Measurements from ENCODE around the gene NME2.

Gene NME2

DNA sequence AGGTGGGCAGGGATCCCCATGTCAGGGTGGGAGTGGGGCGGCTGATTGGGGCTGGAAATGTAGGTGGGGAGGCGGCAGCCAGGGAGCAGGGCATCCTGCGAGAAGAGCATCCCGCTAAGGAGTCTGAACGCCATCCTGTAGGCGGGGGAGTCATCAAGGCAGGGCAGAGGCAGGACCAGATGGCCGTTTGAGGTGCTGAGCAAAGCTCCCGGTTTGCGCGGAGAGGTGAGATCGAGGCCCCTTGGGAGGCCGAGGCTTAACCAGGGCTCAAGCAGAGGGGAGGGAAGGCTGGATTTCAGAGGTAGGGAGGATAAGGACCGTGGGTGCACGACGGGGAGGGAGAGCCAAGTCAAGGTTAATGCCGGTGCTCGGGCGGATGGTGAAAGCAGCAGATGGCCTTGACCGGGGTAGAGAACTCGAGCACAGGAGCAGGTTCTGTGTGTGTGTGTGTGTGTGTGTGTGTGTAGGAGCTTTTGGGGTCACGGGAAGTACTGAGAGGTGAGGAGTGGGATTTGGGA lies 472 bp upstream of the NME2 start (continued):
- TF ChIP-seq, protein P1, sequence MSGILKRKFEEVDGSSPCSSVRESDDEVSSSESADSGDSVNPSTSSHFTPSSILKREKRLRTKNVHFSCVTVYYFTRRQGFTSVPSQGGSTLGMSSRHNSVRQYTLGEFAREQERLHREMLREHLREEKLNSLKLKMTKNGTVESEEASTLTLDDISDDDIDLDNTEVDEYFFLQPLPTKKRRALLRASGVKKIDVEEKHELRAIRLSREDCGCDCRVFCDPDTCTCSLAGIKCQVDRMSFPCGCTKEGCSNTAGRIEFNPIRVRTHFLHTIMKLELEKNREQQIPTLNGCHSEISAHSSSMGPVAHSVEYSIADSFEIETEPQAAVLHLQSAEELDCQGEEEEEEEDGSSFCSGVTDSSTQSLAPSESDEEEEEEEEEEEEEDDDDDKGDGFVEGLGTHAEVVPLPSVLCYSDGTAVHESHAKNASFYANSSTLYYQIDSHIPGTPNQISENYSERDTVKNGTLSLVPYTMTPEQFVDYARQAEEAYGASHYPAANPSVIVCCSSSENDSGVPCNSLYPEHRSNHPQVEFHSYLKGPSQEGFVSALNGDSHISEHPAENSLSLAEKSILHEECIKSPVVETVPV (CRISPR knock-in tag; IDR thresholded peaks at IDR 0.05) = no peak
- TF ChIP-seq, protein P2, sequence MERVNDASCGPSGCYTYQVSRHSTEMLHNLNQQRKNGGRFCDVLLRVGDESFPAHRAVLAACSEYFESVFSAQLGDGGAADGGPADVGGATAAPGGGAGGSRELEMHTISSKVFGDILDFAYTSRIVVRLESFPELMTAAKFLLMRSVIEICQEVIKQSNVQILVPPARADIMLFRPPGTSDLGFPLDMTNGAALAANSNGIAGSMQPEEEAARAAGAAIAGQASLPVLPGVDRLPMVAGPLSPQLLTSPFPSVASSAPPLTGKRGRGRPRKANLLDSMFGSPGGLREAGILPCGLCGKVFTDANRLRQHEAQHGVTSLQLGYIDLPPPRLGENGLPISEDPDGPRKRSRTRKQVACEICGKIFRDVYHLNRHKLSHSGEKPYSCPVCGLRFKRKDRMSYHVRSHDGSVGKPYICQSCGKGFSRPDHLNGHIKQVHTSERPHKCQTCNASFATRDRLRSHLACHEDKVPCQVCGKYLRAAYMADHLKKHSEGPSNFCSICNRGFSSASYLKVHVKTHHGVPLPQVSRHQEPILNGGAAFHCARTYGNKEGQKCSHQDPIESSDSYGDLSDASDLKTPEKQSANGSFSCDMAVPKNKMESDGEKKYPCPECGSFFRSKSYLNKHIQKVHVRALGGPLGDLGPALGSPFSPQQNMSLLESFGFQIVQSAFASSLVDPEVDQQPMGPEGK (CRISPR knock-in tag; IDR thresholded peaks at IDR 0.05; ENCODE audit: borderline replicate concordance) = no peak
- TF ChIP-seq ZNF8 (CRISPR knock-in tag; IDR thresholded peaks at IDR 0.05) = no peak

DNA sequence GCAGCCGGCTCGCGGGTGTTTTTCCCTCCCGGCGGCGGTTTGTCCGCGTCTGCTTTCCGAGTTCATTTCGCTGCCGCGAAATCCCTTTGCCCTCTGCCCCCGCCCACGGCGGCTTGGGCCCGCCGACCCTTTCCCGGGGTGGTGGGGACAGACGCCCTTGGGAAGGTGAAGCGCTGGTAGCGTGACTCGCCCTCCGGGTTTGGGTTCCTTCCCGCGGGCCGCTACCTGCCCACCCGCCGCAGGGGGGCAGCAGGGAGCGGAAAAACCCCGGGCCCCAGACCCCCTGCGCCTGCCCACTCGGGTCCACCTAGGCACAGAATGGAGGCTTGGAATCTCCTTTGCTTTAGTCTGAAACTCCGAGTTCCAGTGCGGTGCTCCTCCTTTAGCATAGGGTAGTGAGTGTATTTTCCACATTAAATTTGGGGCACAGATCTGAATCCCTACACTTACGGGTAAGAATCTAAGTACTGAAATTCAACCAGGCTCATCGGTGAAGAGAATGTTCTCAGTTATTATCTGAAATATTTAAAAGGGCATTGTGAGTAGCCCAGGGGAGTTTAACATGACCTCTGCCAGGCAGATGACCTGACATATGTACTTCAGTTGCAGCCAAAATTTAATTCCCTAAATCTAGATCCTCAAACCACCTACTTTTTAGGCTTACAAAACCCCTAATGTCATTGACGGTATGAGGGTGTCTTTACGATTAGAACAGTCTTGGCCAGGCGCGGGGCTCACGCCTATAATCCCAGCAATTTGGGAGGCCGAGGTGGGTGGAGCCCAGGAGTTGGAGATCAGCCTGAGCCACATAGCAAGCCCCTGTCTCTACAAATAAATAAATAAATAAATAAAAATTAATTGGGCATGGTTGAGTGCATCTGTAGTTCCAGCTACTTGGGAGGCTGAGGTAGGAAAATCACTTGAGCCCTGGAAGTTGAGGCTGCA lies 1.0 kb downstream of the NME2 start:
- no peak for TF ChIP-seq ZNF565 (CRISPR knock-in tag; conservative IDR thresholded peaks at IDR 0.05; ENCODE audit: low read depth)
- no peak for TF ChIP-seq RARB (CRISPR knock-in tag; IDR thresholded peaks at IDR 0.05)
- TF ChIP-seq BACH2 (CRISPR knock-in tag; IDR thresholded peaks at IDR 0.05; ENCODE audit: borderline replicate concordance) = no peak
- no peak for TF ChIP-seq TOX (CRISPR knock-in tag; IDR thresholded peaks at IDR 0.05; ENCODE audit: borderline replicate concordance)
- TF ChIP-seq ZC3H10 (CRISPR knock-in tag; IDR thresholded peaks at IDR 0.05) = no peak
- no peak for TF ChIP-seq ZFP3 (CRISPR knock-in tag; IDR thresholded peaks at IDR 0.05)
- TF ChIP-seq, protein P3, sequence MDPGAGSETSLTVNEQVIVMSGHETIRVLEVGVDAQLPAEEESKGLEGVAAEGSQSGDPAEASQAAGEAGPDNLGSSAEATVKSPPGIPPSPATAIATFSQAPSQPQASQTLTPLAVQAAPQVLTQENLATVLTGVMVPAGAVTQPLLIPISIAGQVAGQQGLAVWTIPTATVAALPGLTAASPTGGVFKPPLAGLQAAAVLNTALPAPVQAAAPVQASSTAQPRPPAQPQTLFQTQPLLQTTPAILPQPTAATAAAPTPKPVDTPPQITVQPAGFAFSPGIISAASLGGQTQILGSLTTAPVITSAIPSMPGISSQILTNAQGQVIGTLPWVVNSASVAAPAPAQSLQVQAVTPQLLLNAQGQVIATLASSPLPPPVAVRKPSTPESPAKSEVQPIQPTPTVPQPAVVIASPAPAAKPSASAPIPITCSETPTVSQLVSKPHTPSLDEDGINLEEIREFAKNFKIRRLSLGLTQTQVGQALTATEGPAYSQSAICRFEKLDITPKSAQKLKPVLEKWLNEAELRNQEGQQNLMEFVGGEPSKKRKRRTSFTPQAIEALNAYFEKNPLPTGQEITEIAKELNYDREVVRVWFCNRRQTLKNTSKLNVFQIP (CRISPR knock-in tag; IDR thresholded peaks at IDR 0.05; ENCODE audit: borderline replicate concordance, low read depth) = no peak
- TF ChIP-seq, protein P1 (CRISPR knock-in tag; IDR thresholded peaks at IDR 0.05) = no peak
- TF ChIP-seq ZNF70 (CRISPR knock-in tag; IDR thresholded peaks at IDR 0.05) = no peak
- TF ChIP-seq ARNTL (CRISPR knock-in tag; IDR thresholded peaks at IDR 0.05; ENCODE audit: borderline replicate concordance, low read depth) = no peak
- no peak for TF ChIP-seq ZNF8 (CRISPR knock-in tag; IDR thresholded peaks at IDR 0.05)
- TF ChIP-seq SNAI2 (CRISPR knock-in tag; IDR thresholded peaks at IDR 0.05) = no peak
- TF ChIP-seq PPARA (CRISPR knock-in tag; IDR thresholded peaks at IDR 0.05; ENCODE audit: borderline replicate concordance) = no peak
- no peak for TF ChIP-seq ZFP30 (CRISPR knock-in tag; IDR thresholded peaks at IDR 0.05)
- TF ChIP-seq, protein P4, sequence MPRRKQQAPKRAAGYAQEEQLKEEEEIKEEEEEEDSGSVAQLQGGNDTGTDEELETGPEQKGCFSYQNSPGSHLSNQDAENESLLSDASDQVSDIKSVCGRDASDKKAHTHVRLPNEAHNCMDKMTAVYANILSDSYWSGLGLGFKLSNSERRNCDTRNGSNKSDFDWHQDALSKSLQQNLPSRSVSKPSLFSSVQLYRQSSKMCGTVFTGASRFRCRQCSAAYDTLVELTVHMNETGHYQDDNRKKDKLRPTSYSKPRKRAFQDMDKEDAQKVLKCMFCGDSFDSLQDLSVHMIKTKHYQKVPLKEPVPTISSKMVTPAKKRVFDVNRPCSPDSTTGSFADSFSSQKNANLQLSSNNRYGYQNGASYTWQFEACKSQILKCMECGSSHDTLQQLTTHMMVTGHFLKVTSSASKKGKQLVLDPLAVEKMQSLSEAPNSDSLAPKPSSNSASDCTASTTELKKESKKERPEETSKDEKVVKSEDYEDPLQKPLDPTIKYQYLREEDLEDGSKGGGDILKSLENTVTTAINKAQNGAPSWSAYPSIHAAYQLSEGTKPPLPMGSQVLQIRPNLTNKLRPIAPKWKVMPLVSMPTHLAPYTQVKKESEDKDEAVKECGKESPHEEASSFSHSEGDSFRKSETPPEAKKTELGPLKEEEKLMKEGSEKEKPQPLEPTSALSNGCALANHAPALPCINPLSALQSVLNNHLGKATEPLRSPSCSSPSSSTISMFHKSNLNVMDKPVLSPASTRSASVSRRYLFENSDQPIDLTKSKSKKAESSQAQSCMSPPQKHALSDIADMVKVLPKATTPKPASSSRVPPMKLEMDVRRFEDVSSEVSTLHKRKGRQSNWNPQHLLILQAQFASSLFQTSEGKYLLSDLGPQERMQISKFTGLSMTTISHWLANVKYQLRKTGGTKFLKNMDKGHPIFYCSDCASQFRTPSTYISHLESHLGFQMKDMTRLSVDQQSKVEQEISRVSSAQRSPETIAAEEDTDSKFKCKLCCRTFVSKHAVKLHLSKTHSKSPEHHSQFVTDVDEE (CRISPR knock-in tag; IDR thresholded peaks at IDR 0.05) = no peak
- ATAC-seq = peak; percentile 62

DNA sequence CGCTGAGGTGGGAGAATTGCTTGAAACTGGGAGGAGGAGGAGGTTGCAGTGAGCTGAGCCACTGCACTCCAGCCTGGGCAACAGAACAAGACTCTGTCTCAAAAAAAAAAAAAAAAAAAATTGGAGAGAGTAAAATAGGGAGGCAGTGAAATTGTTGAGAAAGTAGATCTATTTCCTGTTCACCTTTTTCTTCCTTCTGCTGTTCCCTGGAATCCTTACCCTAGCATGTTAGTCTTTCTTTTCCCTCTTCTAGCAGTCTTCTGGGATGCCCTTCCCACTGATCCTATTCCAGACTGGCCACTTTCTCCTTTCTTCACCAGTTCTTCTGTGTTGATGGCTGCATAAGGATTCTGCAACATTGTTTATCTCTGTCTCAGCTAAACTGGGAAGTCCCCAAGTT lies 3.1 kb downstream of the NME2 start:
- ATAC-seq = no peak
- TF ChIP-seq, protein P2 (CRISPR knock-in tag; IDR thresholded peaks at IDR 0.05; ENCODE audit: borderline replicate concordance) = no peak
- TF ChIP-seq ARNTL (CRISPR knock-in tag; IDR thresholded peaks at IDR 0.05; ENCODE audit: borderline replicate concordance, low read depth) (no peak), TCF4 (CRISPR knock-in tag; IDR thresholded peaks at IDR 0.05; ENCODE audit: borderline replicate concordance) (no peak), ZFP3 (CRISPR knock-in tag; IDR thresholded peaks at IDR 0.05) (no peak), TOX (CRISPR knock-in tag; IDR thresholded peaks at IDR 0.05; ENCODE audit: borderline replicate concordance) (no peak), SNAI2 (CRISPR knock-in tag; IDR thresholded peaks at IDR 0.05) (no peak), RARB (CRISPR knock-in tag; IDR thresholded peaks at IDR 0.05) (no peak), CSDC2 (CRISPR knock-in tag; IDR thresholded peaks at IDR 0.05) (no peak), ZNF565 (CRISPR knock-in tag; conservative IDR thresholded peaks at IDR 0.05; ENCODE audit: low read depth) (no peak)
- TF ChIP-seq, protein P4 (CRISPR knock-in tag; IDR thresholded peaks at IDR 0.05) = no peak
- TF ChIP-seq, protein P3 (CRISPR knock-in tag; IDR thresholded peaks at IDR 0.05; ENCODE audit: borderline replicate concordance, low read depth) = no peak
